Mesodermal cell (in vitro differentiated cells): ENCODE measurements around the gene GRIPAP1.

ENCODE experiments used
- H3K27ac ChIP-seq: 2 replicates; pipeline ENCODE4 v1.7.0; 2013; ENCODE audit warnings: mild to moderate bottlenecking, low read depth, low read length, moderate library complexity; ENCODE audit not compliant: severe bottlenecking
- H3K36me3 ChIP-seq: 2 replicates; pipeline ENCODE4 v1.7.1; 2013; ENCODE audit warnings: mild to moderate bottlenecking, low read length, moderate library complexity; ENCODE audit not compliant: control insufficient read depth, insufficient read depth
- H3K4me1 ChIP-seq: one replicate; pipeline ENCODE4 v1.7.1; 2013; ENCODE audit warnings: mild to moderate bottlenecking, low read length; ENCODE audit not compliant: insufficient read depth, control insufficient read depth, poor library complexity, severe bottlenecking
- H3K4me3 ChIP-seq: 2 replicates; pipeline ENCODE4 v1.7.0; 2013; ENCODE audit warnings: low read length, control low read depth, mild to moderate bottlenecking; ENCODE audit not compliant: insufficient read depth, poor library complexity, severe bottlenecking; ENCODE audit errors: extremely low read depth
- H3K9me3 ChIP-seq: 2 replicates; pipeline ENCODE4 v1.7.1; 2013; ENCODE audit warnings: mild to moderate bottlenecking, low read length, moderate library complexity; ENCODE audit not compliant: control insufficient read depth
- WGBS, 2 experiments: methylation state at CpG; one replicate each; pipeline ENCODE4 v1.1.5; 2013; ENCODE audit warnings: missing lambda C conversion rate in 2 of 2; ENCODE audit not compliant: insufficient coverage in 2 of 2; 5-methylcytosine and 5-hydroxymethylcytosine counted together

Gene GRIPAP1

GRCh38 chrX:48938721-48939425 lies 63.2 kb downstream of the GRIPAP1 start:
- no peak overlapping the region for H3K4me3 ChIP-seq
- H3K4me1 ChIP-seq, result no peaks in the 10 kb centered on the region
- WGBS, 2 experiments, result 75% methylated on average over 1 of the region's 1 CpG; no CpG with 5 or more reads in 1 of the 2 experiments
- no peak overlapping the region for H3K27ac ChIP-seq
- no peaks in the 10 kb centered on the region for H3K9me3 ChIP-seq
- peaks cover 52% of the 10 kb centered on the region for H3K36me3 ChIP-seq

- H3K4me3 ChIP-seq, result no peak overlapping the region
- no peaks in the 10 kb centered on the region for H3K4me1 ChIP-seq
- H3K27ac ChIP-seq, result no peak overlapping the region
- WGBS, 2 experiments, result 7 to 57% methylated on average over 3 of the region's 9 CpGs
- H3K36me3 ChIP-seq, result peaks cover 54% of the 10 kb centered on the region
- H3K9me3 ChIP-seq, result no peaks in the 10 kb centered on the region
Measured at GRCh38 chrX:48937054-48937907, 64.8 kb downstream of the GRIPAP1 start.

- no peaks in the 10 kb centered on the region for H3K4me1 ChIP-seq
- peaks cover 52% of the 10 kb centered on the region for H3K36me3 ChIP-seq
- 95 to 100% methylated on average over 4 to 6 of the region's 8 CpGs for WGBS, 2 experiments
- no peak overlapping the region for H3K4me3 ChIP-seq
- no peaks in the 10 kb centered on the region for H3K9me3 ChIP-seq
- H3K27ac ChIP-seq, result no peak overlapping the region
Measured at GRCh38 chrX:48936429-48937053, 65.5 kb downstream of the GRIPAP1 start.

GRCh38 chrX:48935301-48935670 lies 66.8 kb downstream of the GRIPAP1 start:
- no peaks in the 10 kb centered on the region for H3K4me1 ChIP-seq
- no CpG with 5 or more reads among the region's 1 CpG for WGBS, 2 experiments
- H3K27ac ChIP-seq, result no peak overlapping the region
- H3K36me3 ChIP-seq, result peaks cover 49% of the 10 kb centered on the region
- H3K9me3 ChIP-seq, result no peaks in the 10 kb centered on the region
- no peak overlapping the region for H3K4me3 ChIP-seq

- 76% methylated on average over 2 of the region's 7 CpGs; no CpG with 5 or more reads in 1 of the 2 experiments for WGBS, 2 experiments
- Histone ChIP-seq H3K4me1 (no peaks in the 10 kb centered on the region), H3K9me3 (no peaks in the 10 kb centered on the region), H3K36me3 (peaks cover 47% of the 10 kb centered on the region), H3K27ac (no peak overlapping the region), H3K4me3 (no peak overlapping the region)
Measured at GRCh38 chrX:48934581-48935300, 67.3 kb downstream of the GRIPAP1 start.

- Histone ChIP-seq H3K4me1 (no peaks in the 10 kb centered on the region), H3K27ac (no peak overlapping the region), H3K4me3 (no peak overlapping the region), H3K9me3 (no peaks in the 10 kb centered on the region), H3K36me3 (peaks cover 43% of the 10 kb centered on the region)
- WGBS, 2 experiments, result 100% methylated on average over 1 of the region's 2 CpGs
Measured at GRCh38 chrX:48933757-48934156, 68.3 kb downstream of the GRIPAP1 start.

GRCh38 chrX:48927736-48928382 lies 74.2 kb downstream of the GRIPAP1 start:
- Histone ChIP-seq H3K4me3 (no peak overlapping the region), H3K36me3 (peaks cover 35% of the 10 kb centered on the region), H3K27ac (no peak overlapping the region), H3K4me1 (no peaks in the 10 kb centered on the region), H3K9me3 (no peaks in the 10 kb centered on the region)
- WGBS, 2 experiments, result 17% methylated on average over 1 of the region's 2 CpGs; no CpG with 5 or more reads in 1 of the 2 experiments

- WGBS, 2 experiments, result 40% methylated on average over 1 of the region's 5 CpGs; no CpG with 5 or more reads in 1 of the 2 experiments
- H3K27ac ChIP-seq, result no peak overlapping the region
- no peak overlapping the region for H3K4me3 ChIP-seq
- H3K4me1 ChIP-seq, result peaks cover 3% of the 10 kb centered on the region
- H3K9me3 ChIP-seq, result no peaks in the 10 kb centered on the region
- H3K36me3 ChIP-seq, result peaks cover 36% of the 10 kb centered on the region
Measured at GRCh38 chrX:48927123-48927522, 74.9 kb downstream of the GRIPAP1 start.

- no peak overlapping the region for H3K4me3 ChIP-seq
- 100% methylated on average over 4 of the region's 5 CpGs; no CpG with 5 or more reads in 1 of the 2 experiments for WGBS, 2 experiments
- H3K27ac ChIP-seq, result no peak overlapping the region
- peaks cover 16% of the 10 kb centered on the region for H3K4me1 ChIP-seq
- peaks cover 30% of the 10 kb centered on the region for H3K36me3 ChIP-seq
- no peaks in the 10 kb centered on the region for H3K9me3 ChIP-seq
Measured at GRCh38 chrX:48924270-48924669, 77.8 kb downstream of the GRIPAP1 start.

GRCh38 chrX:48923771-48924170 lies 78.3 kb downstream of the GRIPAP1 start:
- H3K36me3 ChIP-seq, result peaks cover 30% of the 10 kb centered on the region
- H3K4me3 ChIP-seq, result no peak overlapping the region
- no peaks in the 10 kb centered on the region for H3K9me3 ChIP-seq
- H3K27ac ChIP-seq, result no peak overlapping the region
- 98 to 100% methylated on average over 7 to 8 of the region's 13 CpGs for WGBS, 2 experiments
- peaks cover 16% of the 10 kb centered on the region for H3K4me1 ChIP-seq
